ENCODE results near the gene IZUMO2. TPM values are rescaled to one million over a fixed set of nuclear protein-coding genes. Genes with fewer than 3 reads are reported as not detected.

The IZUMO2 gene
- not detected in 2 replicates for total RNA-seq

DNA sequence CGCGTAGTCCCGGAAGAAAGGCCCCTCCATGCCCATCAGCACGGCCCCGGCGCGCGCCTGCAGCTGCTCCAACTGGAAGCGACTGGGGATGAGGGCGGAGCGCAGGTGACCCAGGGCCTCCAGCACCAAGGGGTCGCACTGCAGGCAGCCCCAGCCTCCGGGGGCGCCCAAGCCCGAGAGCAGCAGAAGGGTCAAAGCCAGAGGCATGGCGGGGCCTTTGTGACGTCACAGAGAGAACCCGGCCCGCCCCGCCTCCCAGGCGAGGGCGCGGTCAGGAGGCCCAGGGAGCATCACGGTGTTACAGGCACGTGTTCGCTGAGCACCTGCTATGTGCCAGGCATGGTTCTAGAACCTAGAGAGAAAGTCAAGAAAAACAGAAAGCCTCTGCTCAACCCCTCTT is at the start of gene IZUMO2:
Gene IZUMO2, minus strand, starts transcription at position 294 of the 400 bp plus-strand sequence. Its CDS starts 87 bp downstream, at position 207.

DNA sequence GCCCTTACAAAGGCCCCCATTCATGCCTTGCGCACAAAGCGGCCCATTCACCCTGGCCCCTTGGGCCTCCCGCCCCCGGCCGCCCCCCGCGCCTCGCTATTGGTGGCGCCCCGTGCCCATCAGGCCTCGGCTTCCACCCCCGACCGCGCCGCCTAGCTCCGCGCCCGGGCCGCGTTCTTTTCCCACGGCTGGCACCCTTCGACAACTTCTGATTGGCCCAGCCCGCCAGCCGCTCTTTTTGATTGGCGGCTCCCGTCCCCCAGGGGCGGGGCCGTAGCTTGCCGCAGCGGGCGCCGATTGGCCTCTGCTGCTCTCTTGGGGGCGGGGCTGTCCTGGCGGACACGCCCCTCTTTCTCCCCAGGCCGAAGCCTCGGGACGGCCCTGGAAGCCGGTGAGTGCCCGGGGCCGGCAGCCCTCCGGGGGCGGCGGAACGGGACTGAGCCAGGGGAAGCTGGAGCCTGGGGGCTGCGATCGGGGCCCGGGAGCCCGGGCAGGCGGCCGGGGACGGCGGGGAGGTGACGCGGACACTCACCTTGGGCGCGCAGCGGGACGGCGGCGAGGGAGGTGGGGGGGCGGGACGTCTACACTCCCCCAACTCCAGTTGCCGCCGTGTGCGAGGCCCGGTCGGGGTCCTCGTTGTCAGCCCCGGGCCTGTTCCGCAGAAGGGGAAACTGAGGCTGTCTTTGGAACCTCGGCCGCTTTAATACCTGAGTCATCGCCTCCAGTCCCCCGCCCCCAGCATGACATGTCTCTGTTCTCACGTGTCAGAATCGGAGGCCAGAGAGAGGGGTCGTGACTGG is 40.4 kb upstream of the IZUMO2 start, which contains the start of gene MYH14:
Gene MYH14, plus strand, starts transcription at position 342 of the 800 bp plus-strand sequence. CDS start 6,744 bp downstream, outside the sequence.

Other genes with a start within 250 kb of the IZUMO2 start
- 3.4 and 5.8 TPM in 2 replicates for gene ATF5, start 234.1 kb downstream of the IZUMO2 start, total RNA-seq
- gene NUP62, start 233.8 kb downstream of the IZUMO2 start, total RNA-seq = 21.0 and 49.7 TPM in 2 replicates
- gene SIGLEC11, start 202.1 kb downstream of the IZUMO2 start, total RNA-seq = not detected in 2 replicates
- gene VRK3, start 137.9 kb downstream of the IZUMO2 start, total RNA-seq = 15.2 and 20.6 TPM in 2 replicates
- gene ZNF473, start 137.3 kb downstream of the IZUMO2 start, total RNA-seq = 6.2 and 7.6 TPM in 2 replicates
- gene MYH14, start 40.3 kb upstream of the IZUMO2 start, total RNA-seq = 0.38 TPM in 1 of 2 replicates, not detected in the other
- under 0.01 and 0.38 TPM in 2 replicates for gene KCNC3, start 166.1 kb upstream of the IZUMO2 start, total RNA-seq
- gene NAPSA, start 202.4 kb upstream of the IZUMO2 start, total RNA-seq = 0.19 TPM in 1 of 2 replicates, not detected in the other
- 45.5 and 67.3 TPM in 2 replicates for gene NR1H2, start 213.2 kb upstream of the IZUMO2 start, total RNA-seq
- 65.4 and 79.4 TPM in 2 replicates for gene POLD1, start 221.1 kb upstream of the IZUMO2 start, total RNA-seq